ENCODE results near the gene ALG9. TPM values are rescaled to one million over a fixed set of nuclear protein-coding genes. Genes with fewer than 3 reads are reported as not detected.
"Not testable (repeated sequence)": the region's sequence is repeated elsewhere in the genome, so short reads cannot be mapped to it uniquely, and the experiment has no call there.

The ALG9 gene
- polyA plus RNA-seq, 3 donors, result 42.2 to 50.3 (median 48.3) TPM

DNA sequence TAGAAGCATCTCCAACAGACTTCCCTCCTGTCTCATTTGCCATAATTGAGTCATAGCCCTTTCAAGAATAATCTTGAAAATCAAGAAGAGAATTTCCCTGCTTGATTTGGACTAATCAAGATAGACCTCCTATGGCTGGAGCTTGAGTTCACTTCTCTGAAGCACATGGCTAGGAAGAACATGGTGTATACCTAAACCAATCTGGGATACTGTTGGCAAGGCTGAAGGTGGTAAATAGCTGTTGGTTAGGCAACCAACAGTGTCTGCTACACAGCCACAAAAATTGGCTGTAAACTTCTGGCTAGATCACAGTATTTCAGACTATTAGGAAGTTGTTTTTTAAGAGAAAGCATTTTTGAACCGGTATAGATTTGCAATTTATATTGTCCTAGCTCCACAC lies 35.3 kb upstream of the ALG9 start:
- no peak for DNase-seq (ENCODE audit: extremely low read depth in 1 of 11, low read depth in 9 of 11, low spot score in 4 of 11)

DNA sequence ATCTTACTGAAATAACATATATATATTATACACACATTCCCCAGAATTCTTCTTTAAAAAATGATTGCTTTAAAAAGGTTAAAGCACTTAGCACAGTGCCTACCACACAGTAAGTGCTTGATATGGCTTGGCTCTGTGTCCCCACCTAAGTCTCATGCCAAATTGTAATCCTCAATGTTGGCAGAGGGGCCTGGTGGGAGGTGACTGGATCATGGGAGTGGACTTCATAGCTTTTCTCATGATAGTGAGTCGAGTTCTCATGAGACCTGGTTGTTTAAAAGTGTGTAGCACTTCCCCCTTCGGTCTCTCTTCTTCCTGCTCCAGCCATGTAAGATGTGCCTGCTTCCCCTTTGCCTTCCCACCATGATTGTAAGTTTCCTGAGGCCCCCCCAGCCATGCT lies 34.0 kb upstream of the ALG9 start:
- DNase-seq (ENCODE audit: extremely low read depth in 1 of 11, low read depth in 9 of 11, low spot score in 4 of 11), result no peak

DNA sequence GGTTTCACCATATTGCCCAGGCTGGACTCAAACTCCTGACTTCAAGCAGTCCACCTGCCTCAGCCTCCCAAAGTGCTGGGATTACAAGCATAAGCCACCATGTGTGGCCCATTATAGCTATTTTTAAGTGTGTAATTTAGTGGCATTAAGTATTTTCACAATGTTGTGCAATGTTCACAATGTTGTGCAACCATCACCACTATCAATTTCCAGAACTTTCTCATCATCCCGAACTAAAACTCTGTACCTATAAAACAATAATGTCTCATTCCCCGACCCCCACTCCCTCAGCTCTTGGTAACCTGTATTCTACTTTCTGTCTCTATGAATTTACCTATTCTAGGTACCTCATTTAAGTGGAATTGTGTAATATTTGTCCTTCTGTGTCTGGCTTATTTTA lies 15.5 kb upstream of the ALG9 start:
- DNase-seq (ENCODE audit: extremely low read depth in 1 of 11, low read depth in 9 of 11, low spot score in 4 of 11), result no peak

DNA sequence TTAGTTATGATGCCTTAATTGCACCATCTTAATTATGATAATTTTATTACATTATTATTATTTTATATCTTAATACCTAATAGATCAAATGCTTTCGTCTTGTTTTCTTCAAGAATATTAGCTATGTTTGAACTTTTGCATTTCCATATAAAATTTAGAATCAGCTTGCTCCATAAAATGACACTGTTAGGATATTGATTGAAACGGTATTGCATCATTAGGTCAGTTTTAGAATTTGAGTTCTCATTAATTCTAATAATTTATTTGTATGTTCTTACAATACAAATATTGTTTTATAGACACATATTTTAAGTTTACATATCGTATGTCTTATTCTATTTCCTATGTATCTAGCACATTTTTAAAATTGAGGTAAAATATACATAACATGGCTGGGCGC lies 14.7 kb upstream of the ALG9 start:
- no peak for DNase-seq (ENCODE audit: extremely low read depth in 1 of 11, low read depth in 9 of 11, low spot score in 4 of 11)

DNA sequence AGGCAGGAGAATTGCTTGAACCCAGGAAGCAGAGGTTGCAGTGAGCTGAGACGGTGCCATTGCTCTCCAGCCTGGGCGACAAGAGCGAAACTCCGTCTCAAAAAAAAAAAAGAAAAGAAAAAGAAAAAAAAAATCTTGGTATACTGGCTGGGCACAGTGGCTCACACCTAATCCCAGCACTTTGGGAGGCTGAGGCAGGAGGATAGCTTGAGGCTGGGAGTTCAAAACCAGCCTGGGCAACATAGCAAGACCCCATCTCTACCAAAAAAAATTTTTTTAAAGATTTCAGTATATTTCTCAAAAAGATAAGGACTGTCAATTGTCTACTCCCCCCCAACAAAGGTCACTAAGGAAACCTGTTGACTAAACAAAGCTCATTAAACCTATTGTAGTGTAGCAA lies 13.7 kb upstream of the ALG9 start:
- not testable (repeated sequence) for DNase-seq (ENCODE audit: extremely low read depth in 1 of 11, low read depth in 9 of 11, low spot score in 4 of 11)

DNA sequence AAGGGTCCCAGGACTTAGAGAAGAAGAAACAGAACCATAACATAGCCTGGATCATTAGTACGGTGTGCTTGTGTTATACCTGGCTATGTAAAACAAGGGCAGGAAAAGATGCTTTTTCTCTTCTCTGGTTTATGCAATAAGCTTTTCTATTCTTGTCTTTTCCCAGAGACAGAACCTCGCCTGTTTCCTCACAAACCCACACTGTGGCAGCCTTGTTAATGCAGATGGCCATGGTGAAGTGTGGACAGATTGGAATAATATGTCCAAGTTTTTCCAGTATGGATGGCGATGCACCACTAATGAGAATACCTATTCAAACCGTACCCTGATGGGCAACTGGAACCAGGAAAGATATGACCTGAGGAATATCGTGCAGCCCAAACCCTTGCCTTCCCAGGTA lies 10.8 kb upstream of the ALG9 start:
- no peak for DNase-seq (ENCODE audit: extremely low read depth in 1 of 11, low read depth in 9 of 11, low spot score in 4 of 11)

DNA sequence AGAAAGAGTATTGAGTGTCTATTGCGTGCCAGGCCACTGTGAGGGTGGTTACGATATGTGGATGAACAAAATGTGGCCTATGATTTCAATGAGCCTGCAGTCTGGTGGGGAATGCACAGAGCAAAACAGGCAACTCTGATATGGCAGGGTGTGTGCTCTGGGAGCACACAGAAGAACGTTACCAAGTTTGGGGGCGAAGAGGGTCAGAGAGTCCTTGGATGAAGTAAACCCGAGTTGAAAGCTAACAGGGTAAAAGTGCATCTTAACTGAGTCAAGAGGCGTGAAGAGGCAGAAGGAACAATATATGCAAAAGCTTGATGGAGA lies 8.2 kb upstream of the ALG9 start:
- DNase-seq (ENCODE audit: extremely low read depth in 1 of 11, low read depth in 9 of 11, low spot score in 4 of 11), result peak in 2 of 11 donors; percentile 3 to 7

DNA sequence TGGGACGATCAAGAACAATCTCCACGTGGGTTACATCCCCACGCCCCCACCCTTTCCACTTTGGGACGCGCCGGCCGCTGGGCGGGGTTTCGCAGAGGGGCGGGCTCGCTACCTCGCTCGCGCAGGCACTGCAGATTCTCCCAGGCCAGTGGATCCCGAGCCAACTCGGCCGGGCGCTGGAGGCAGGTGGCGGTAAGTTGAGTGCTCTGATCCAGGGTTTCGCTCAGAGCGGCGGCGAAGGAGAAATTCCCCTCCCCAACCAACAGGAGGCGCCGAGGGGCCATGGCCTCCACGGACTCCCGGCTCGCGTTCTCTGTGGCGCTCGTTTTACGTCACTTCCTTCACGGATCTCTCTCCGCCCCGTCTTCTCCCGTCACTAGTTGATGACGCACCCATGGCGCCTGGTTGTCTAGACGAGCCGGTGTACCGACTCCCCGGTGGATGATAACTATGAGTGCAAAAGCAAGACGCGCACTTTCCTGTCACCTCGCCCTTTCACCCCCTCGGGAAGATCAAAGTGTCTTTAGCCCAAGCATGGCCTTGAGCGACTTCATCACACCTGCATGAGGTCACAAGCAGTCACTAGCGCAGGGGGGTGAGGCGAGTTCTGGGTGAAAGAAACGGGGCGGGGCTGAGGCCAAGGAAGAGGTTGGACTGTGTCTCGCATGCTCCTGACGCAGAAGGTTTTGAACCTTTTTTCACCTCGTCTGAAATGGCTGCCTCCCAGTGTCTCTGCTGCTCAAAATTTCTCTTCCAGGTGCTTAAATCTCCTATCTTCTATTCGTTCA lies 7.7 kb upstream of the ALG9 start, which contains the start of the genes CFAP68 and FDXACB1:
Gene CFAP68, plus strand, starts transcription at position 693 of the 788 bp plus-strand sequence. Its CDS starts 20 bp downstream, at position 713.
Gene FDXACB1, minus strand, starts transcription at position 317 of the 788 bp plus-strand sequence. Its CDS starts 33 bp downstream, at position 284.
- DNase-seq (ENCODE audit: extremely low read depth in 1 of 11, low read depth in 9 of 11, low spot score in 4 of 11), result peak; percentile 91 to 99 (median 97)

DNA sequence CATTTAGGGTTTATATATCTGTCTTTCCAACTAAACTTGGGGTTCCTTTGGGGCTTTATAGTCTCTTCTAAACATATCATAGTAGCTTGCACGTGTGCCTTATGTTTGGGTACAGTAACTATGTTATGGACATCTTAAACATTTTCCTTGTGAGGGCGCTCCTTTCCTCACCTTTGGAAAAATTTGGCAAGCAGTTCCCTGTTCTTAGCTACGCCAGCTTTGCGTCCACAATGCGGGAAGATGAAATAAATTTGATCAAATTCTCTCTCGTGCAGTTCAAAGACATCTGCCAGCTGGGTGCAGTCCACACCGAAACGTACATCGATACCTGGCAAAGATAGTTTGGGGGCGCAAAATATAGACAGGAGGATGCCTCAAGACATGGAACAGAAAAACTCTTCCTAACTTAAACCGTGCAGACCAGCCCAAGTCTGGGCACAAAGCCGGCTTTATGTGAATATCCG lies 7.0 kb upstream of the ALG9 start:
- DNase-seq (ENCODE audit: extremely low read depth in 1 of 11, low read depth in 9 of 11, low spot score in 4 of 11), result peak in 7 of 11 donors; percentile 24 to 47 (median 31)

DNA sequence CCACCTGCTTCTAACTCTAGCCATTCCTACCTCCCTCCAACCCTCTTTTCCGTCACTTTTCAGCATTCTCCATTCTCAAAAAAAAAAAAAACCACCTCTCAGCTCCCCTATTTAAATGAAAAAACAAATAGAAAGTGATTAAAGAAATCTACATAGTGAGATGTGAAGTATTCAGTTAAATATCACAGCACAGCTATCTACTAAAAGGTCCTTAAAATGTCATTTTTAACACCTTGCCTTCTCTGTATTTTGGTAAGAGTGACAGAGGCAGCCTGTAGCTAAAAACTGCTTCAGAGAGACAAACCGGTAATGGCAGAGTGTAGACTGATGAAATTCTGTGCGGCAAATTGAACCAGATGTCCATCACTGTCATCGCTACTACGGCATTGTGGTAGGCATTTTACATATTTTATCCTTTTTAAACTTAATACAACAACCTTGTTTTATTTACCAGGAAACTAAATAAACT lies 346 bp upstream of the ALG9 start:
- no peak for DNase-seq (ENCODE audit: extremely low read depth in 1 of 11, low read depth in 9 of 11, low spot score in 4 of 11)

DNA sequence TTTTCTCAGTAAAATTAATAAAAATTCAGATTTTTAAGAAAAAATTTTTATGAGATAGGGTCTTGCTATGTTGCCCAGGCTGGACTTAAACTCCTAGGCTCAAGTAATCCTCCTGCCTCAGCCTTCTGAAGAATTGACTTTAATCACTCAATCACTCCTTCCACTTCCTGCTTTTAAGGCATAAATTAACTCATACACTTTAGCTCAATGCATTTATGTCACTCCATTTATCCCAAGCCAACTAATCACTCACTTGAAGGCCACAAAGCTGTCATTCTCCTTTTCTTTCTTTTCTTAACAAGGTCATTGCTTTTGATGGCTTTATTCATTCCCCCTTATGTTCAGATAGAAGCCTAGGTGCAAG lies 877 bp downstream of the ALG9 start:
- peak in 1 of 11 donors; percentile 3 for DNase-seq (ENCODE audit: extremely low read depth in 1 of 11, low read depth in 9 of 11, low spot score in 4 of 11)

DNA sequence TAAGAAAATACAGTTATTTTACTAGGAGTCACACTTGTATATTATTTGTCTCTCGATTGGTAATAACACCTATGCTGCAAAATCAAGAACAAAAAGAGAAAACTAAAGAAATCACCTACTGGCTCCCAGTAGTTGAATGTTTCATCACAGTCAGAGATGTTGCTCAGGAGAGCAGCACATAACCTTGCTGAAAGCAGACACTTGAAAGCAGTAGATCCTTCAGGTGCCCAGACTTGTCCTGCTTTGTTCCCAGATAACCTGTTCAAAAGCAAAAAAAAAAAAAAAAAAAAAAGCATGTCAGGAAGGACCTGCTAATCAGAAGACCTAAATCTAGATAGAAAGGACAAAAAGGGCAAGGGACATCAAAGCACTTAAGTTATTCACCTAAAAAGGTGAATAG lies 1.3 kb downstream of the ALG9 start:
- DNase-seq (ENCODE audit: extremely low read depth in 1 of 11, low read depth in 9 of 11, low spot score in 4 of 11), result no peak

DNA sequence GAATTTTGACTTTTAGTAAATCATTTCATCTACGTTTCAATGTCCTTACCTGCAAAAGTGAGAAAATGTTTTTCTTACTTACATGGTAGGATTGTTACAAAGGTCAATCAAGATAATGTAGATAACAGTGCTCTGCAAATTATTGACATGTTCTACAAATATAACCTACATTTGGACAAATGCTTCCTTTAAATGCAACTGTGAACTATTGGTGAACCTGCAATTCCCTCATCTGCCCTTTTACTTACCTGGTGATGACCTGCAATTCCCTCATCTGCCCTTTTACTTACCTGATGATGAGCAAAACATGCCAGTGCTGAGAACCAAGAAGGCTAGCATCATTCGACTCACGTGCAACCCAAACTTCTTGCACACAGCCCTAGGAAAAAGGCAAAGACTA lies 11.1 kb downstream of the ALG9 start:
- DNase-seq (ENCODE audit: extremely low read depth in 1 of 11, low read depth in 9 of 11, low spot score in 4 of 11), result no peak

DNA sequence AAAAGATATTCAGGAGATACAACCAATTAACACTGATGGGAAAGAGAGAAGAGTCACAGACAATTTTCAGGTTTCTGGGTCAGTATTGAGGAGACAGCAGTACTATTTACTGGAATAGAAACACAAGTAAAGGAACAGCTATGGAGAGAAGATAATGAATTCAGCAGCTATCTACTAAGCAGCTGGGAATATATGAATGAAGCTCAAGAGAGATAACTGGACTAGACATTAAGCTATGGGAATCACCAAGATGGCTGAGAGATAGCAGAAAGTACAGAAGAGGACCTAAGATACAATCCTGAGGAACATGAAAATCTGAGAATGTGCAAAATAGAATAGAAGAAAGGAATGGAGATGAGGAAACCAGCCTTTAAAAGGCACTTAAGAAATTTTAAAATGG lies 15.9 kb downstream of the ALG9 start:
- no peak for DNase-seq (ENCODE audit: extremely low read depth in 1 of 11, low read depth in 9 of 11, low spot score in 4 of 11)

DNA sequence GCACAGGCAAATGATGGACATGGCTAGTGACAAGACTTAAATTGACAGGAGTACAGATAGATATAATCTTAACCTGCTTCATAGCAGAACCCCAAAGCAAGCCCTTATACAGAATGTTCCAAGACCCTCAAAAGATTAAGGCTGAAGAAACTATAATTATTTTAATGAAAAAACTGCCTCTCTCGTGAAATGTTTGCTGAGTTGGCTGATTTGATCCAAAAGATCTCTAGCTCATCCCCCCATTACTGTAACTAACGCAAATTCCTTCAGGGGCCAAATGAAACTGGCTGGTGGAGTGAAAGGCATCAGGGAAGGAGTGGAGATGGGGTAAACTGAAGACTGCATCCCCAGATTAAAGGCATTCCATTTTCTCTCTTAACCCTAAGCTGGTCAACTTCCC lies 19.3 kb downstream of the ALG9 start:
- DNase-seq (ENCODE audit: extremely low read depth in 1 of 11, low read depth in 9 of 11, low spot score in 4 of 11), result no peak

DNA sequence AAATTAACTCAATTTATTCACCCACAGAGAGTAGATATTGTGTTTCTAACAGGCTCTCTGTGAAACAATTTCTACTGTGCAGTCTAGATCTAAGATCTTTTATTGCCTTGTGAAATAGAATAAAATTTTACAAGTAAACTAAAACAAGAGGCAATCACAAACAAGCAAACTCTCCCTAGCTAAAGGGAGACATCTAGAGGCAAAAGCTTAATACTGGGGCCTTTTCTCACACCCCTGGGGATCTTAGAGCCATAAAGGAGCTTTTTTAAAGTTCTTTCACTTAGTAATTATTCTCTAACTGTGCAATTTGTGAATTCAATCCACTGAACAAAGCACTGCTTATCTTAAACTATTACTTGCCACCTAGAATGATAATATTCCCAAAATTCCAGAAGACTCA lies 19.7 kb downstream of the ALG9 start:
- DNase-seq (ENCODE audit: extremely low read depth in 1 of 11, low read depth in 9 of 11, low spot score in 4 of 11), result no peak

DNA sequence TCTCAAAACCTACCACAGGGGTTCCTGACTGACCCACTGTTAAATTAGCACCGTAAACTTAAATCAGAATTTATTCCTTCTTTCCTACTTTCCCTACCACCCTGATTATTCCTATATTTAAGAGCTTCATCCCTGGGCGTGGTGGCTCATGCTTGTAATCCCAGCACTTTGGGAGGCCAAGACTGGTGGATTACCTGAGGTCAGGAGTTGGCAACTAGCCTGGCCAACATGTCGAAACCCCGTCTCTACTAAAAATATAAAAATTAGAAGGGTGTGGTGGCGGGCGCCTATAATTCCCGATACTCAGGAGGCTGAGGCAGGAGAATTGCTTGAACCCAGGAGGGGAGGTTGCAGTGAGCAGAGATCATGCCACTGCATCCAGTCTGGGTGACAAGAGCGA lies 20.3 kb downstream of the ALG9 start:
- DNase-seq (ENCODE audit: extremely low read depth in 1 of 11, low read depth in 9 of 11, low spot score in 4 of 11), result no peak

DNA sequence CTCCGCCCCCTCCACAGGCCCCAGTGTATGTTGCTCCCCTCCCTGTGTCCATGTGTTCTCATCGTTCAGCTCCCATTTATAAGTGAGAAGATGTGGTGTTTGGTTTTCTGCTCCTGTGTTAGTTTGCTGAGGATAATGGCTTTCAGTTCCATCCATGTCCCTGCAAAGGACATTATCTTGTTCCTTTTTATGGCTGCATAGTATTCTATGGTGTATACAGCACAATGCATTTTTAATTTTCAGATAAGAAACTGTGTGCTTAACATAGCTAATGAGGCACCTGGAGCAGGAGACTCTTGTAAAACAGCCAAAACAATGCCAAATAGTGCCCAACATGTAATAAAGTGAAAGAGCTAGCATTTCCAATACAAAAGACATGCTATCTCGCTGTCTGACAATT lies 21.8 kb downstream of the ALG9 start:
- no peak for DNase-seq (ENCODE audit: extremely low read depth in 1 of 11, low read depth in 9 of 11, low spot score in 4 of 11)

DNA sequence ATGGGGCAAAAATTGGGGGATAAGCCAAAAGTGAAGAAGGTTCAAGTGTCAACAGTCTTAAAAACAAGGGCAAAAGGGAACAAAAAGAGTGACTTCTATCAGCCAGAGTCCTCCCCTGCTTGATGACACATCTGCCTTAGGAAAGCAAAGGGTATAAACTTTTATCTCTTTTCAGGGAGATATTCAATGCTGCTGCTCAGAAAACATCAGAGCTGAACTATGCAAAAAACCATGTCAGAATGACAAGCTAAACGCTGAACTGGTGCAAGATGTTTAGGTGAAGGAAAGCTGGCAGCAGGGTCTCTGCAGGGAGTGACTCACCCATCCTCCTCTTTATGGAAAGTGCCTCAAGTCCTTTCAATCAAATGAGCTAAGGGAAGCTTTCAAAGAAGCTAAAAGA lies 24.7 kb downstream of the ALG9 start:
- no peak for DNase-seq (ENCODE audit: extremely low read depth in 1 of 11, low read depth in 9 of 11, low spot score in 4 of 11)

DNA sequence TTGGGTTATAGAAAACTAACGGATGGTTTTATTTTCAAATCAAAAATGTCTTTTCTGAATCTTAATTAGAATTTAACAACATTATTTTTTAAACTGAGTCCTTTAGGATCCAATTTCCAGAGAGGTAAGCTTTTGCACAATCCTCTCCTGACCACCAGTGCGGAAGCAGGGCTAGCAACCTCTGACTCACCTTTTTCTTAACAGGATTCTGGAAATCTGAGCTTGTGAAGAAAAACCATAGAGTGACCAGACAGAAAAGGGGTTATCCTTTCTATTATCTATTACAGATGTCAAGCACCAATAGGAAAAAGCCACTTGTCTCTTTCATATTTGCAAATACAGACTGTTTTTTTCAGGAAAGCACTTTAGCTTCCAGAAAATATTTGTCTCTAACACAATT lies 25.3 kb downstream of the ALG9 start:
- DNase-seq (ENCODE audit: extremely low read depth in 1 of 11, low read depth in 9 of 11, low spot score in 4 of 11), result no peak
